ENCODE measurements around the gene GOLGA2. TPM values are rescaled to one million over a fixed set of nuclear protein-coding genes. Genes with fewer than 3 reads are reported as not detected.

Gene GOLGA2
- total and polyA plus RNA-seq, 2 of the 13 experiments (the other 11 are each of a cell fraction or from before 2014, with no cell fraction given), result 45.3 to 45.8 TPM

DNA sequence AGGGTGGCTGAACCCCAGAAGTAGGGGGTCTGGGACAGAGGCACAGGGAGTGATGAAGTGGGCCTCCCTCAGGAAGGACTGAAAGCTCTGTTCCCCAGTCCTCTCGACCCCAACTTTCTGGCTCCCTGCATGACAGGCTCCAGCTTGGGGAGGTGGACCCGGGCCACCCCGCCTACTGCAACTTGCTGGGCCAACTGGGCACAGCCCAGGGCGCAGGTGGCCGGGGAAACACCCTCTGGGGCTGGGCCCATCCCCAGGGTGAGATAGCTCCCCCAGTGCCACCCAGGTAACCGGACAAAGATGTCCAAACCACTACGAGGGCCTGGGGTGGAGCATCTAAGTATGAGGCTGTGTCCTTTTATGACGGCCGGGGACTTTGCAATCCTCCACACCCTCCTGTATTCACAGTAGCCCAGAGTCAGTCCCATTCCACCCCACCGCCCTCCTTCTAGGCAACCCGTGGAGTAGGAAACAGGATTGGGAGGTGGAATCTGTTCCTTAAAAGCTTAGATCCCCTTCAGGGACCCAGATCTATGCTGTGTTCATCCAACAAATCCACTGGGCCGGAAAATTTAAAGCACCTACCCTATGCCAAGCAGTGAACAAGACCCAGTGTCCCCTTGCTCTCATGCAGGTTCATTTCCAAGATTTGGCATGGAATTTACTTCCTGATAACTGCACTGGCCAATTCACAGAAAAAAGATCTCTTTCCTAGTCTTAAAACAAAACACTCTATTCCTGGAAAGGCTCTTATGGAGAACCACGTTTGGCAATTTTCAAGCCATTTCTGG is 52.7 kb downstream of the GOLGA2 start (continued):
- no peak for TF ChIP-seq RBM39 (IDR thresholded peaks at IDR 0.05; ENCODE audit: low read depth, low read length, poor library complexity, severe bottlenecking)
- TF ChIP-seq KLF16 (CRISPR knock-in tag; IDR thresholded peaks at IDR 0.05), result no peak
- no peak for TF ChIP-seq PITX1 (CRISPR knock-in tag; IDR thresholded peaks at IDR 0.05)
- TF ChIP-seq GFI1 (CRISPR knock-in tag; IDR thresholded peaks at IDR 0.05; ENCODE audit: borderline replicate concordance), result no peak

DNA sequence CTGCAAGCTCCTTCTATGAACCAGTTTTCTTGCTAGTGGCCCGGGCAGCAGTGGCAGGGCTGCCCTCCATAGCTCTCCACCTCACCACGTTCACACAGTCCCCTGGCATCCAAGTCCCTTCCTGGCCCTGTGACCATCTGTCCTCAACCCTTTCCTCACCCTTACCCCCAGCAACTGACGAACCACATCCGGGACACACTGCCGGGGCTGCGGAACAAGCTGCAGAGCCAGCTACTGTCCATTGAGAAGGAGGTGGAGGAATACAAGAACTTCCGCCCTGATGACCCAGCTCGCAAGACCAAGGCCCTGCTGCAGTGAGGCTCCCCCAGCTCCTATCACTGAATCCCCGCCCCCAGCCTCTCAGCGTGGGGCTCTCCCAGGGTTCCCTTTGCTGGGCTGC is 53.8 kb downstream of the GOLGA2 start:
- in situ Hi-C loops (cut with HindIII; ENCODE audit: extremely low pct_ligation_motif_present, low pct_unique_long_range_greater_than_20kb), result no loop called here
- ATAC-seq, result no peak
- 61% methylated on average over 8 of the region's 10 CpGs for WGBS (ENCODE audit: low lambda C conversion rate)
- CTCF ChIA-PET (ENCODE audit: low intra/inter-chr PET ratio, low total read pairs), result no interaction called here
- no peaks in the 10 kb centered on the region for H3K9me3 ChIP-seq (ENCODE audit: low read length)
- no peak overlapping the region for H3K4me2 ChIP-seq (ENCODE audit: low read depth, low read length)
- no peak overlapping the region for H3K4me3 ChIP-seq (replicated peaks in 1 of 3; ENCODE audit: insufficient read depth in 1 of 3, low read depth in 2 of 3, low read length in 3 of 3)
- no peak for FAIRE-seq
- POLR2A ChIA-PET, result no interaction called here
- no peaks in the 10 kb centered on the region for H4K20me1 ChIP-seq (ENCODE audit: insufficient read depth, low read length)
- BruUV-seq (replicated peaks), result no TSS peak
- H3K27ac ChIP-seq (ENCODE audit: extremely low read length, insufficient read depth, low read length), result no peak overlapping the region
- no peak for DNase-seq (ENCODE audit: low spot score)
- peaks cover 2 to 37% of the 10 kb centered on the region in 2 experiments; a peak in 4 of 5 replicates for H3K27me3 ChIP-seq (ENCODE audit: control insufficient read depth in 1 of 2, insufficient read depth in 2 of 2, low read length in 2 of 2)
- H3K36me3 ChIP-seq (replicated peaks in 1 of 2; ENCODE audit: control insufficient read depth in 1 of 2, insufficient read depth in 2 of 2, low read length in 2 of 2), result no peaks in the 10 kb centered on the region
- intact Hi-C loops (cut with micrococcal nuclease; ENCODE audit: unreplicated experiment), result no loop called here
- no peak overlapping the region for H2AFZ ChIP-seq (ENCODE audit: low read length)
- H3K9ac ChIP-seq (ENCODE audit: insufficient read depth, low read depth, low read length), result no peak overlapping the region
- no peaks in the 10 kb centered on the region for H3K79me2 ChIP-seq (ENCODE audit: insufficient read depth, low read length)
- H3K4me1 ChIP-seq (ENCODE audit: insufficient read depth, low read length), result peaks cover 24% of the 10 kb centered on the region
- no peak for TF ChIP-seq ZMYM4 (CRISPR knock-in tag; IDR thresholded peaks at IDR 0.05)
- TF ChIP-seq, protein P1, sequence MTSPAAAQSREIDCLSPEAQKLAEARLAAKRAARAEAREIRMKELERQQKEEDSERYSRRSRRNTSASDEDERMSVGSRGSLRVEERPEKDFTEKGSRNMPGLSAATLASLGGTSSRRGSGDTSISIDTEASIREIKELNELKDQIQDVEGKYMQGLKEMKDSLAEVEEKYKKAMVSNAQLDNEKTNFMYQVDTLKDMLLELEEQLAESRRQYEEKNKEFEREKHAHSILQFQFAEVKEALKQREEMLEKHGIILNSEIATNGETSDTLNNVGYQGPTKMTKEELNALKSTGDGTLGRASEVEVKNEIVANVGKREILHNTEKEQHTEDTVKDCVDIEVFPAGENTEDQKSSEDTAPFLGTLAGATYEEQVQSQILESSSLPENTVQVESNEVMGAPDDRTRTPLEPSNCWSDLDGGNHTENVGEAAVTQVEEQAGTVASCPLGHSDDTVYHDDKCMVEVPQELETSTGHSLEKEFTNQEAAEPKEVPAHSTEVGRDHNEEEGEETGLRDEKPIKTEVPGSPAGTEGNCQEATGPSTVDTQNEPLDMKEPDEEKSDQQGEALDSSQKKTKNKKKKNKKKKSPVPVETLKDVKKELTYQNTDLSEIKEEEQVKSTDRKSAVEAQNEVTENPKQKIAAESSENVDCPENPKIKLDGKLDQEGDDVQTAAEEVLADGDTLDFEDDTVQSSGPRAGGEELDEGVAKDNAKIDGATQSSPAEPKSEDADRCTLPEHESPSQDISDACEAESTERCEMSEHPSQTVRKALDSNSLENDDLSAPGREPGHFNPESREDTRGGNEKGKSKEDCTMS (CRISPR knock-in tag; conservative IDR thresholded peaks at IDR 0.05), result no peak
- no peak for TF ChIP-seq ZNF790 (CRISPR knock-in tag; IDR thresholded peaks at IDR 0.05; ENCODE audit: borderline replicate concordance)
- no peak for TF ChIP-seq JUND (CRISPR knock-in tag; IDR thresholded peaks at IDR 0.05)
- TF ChIP-seq GTF2F1 (IDR thresholded peaks at IDR 0.05; ENCODE audit: low read length), result no peak
- TF ChIP-seq SOX5 (CRISPR knock-in tag; IDR thresholded peaks at IDR 0.05; ENCODE audit: borderline replicate concordance), result no peak
- TF ChIP-seq, protein P2, sequence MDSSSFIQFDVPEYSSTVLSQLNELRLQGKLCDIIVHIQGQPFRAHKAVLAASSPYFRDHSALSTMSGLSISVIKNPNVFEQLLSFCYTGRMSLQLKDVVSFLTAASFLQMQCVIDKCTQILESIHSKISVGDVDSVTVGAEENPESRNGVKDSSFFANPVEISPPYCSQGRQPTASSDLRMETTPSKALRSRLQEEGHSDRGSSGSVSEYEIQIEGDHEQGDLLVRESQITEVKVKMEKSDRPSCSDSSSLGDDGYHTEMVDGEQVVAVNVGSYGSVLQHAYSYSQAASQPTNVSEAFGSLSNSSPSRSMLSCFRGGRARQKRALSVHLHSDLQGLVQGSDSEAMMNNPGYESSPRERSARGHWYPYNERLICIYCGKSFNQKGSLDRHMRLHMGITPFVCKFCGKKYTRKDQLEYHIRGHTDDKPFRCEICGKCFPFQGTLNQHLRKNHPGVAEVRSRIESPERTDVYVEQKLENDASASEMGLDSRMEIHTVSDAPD (CRISPR knock-in tag; IDR thresholded peaks at IDR 0.05), result no peak
- TF ChIP-seq, protein P3, sequence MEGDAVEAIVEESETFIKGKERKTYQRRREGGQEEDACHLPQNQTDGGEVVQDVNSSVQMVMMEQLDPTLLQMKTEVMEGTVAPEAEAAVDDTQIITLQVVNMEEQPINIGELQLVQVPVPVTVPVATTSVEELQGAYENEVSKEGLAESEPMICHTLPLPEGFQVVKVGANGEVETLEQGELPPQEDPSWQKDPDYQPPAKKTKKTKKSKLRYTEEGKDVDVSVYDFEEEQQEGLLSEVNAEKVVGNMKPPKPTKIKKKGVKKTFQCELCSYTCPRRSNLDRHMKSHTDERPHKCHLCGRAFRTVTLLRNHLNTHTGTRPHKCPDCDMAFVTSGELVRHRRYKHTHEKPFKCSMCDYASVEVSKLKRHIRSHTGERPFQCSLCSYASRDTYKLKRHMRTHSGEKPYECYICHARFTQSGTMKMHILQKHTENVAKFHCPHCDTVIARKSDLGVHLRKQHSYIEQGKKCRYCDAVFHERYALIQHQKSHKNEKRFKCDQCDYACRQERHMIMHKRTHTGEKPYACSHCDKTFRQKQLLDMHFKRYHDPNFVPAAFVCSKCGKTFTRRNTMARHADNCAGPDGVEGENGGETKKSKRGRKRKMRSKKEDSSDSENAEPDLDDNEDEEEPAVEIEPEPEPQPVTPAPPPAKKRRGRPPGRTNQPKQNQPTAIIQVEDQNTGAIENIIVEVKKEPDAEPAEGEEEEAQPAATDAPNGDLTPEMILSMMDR (CRISPR knock-in tag; IDR thresholded peaks at IDR 0.05), result no peak
- no peak for TF ChIP-seq ZNF207 (IDR thresholded peaks at IDR 0.05; ENCODE audit: borderline replicate concordance)
- TF ChIP-seq, protein P4, sequence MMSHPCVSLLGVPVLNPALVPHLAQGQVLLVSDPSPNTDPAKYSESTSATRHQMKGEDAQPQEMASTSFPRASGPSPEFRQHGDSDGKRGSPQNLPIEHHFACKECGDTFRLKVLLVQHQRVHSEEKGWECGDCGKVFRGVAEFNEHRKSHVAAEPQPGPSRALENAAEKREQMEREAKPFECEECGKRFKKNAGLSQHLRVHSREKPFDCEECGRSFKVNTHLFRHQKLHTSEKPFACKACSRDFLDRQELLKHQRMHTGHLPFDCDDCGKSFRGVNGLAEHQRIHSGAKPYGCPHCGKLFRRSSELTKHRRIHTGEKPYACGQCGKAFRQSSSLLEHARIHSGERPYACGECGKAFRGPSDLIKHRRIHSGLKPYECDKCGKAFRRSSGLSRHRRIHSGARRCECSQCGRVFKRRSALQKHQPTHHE (CRISPR knock-in tag; IDR thresholded peaks at IDR 0.05; ENCODE audit: borderline replicate concordance), result no peak
- TF ChIP-seq MYNN (CRISPR knock-in tag; IDR thresholded peaks at IDR 0.05; ENCODE audit: low read depth), result no peak
- no peak for TF ChIP-seq TRIM24 (CRISPR knock-in tag; IDR thresholded peaks at IDR 0.05)

Measured in HepG2 (cell line).